IPS DF 19.7 (cell line): Measurements from ENCODE around the gene HOXC13.

ENCODE experiments used
- DNase-seq: peaks from one replicate; pipeline ENCODE4 v3.0.0-alpha.2; 2013; ENCODE audit warnings: low read depth, low spot score

HOXC13 gene

DNA sequence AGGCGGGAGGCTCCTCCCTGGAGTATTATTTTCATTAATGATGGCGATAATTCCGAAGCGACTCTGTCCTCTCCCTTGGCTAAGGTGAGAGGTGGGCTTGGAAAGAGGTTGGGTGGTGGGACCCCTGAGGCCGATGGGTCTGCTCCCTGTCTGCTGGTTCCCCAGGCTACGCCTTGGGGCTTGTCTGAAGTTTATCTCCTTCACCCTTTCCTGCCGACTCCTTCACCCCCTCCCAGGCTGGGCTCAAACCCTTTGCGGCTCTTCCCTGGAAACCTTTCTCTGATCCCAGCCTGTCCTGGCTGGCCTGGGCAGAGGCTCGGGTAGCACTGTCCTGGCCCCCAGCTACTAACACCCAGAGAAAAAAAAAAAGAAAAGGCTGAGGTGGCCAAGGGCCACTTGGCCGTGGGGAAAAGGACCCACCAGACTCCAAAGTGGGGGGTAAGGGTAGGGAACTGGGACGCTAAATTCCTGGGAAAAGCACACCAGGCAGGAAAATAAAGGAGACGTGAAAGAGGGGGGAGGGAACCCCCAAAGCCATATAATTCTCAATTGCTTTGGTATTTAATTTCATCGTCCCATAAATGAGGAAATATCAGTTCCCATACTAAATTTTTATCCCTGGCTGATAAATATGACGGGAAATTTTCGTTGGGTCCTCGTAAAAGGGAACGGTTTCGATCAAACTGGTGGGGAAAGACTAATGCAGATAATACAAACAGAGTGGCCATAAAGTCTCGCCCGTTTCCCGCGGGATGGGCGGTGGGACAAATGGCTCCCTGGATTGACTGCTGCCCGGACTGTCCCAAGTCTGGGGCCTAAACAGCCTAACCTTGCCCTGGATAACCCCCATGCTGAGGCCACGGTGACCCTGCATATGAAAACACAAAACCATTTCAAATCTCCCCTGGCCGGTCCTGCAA, 44.3 kb downstream of the HOXC13 start:
- DNase-seq, result no peak

GRCh38 chr12:53983568-53983949, 44.9 kb downstream of the HOXC13 start:
- DNase-seq, result no peak

GRCh38 chr12:53983950-53984572, 45.4 kb downstream of the HOXC13 start:
- DNase-seq, result no peak

- no peak for DNase-seq
These were observed 46.5 kb downstream of the HOXC13 start, which contains the start of gene HOXC10 for GRCh38 chr12:53984901-53985691. HOXC10 (plus strand) TSS chr12:53985146; CDS start chr12:53985260, 114 bp downstream.

- DNase-seq, result no peak
These were observed 47.0 kb downstream of the HOXC13 start for GRCh38 chr12:53985692-53985993.

DNA sequence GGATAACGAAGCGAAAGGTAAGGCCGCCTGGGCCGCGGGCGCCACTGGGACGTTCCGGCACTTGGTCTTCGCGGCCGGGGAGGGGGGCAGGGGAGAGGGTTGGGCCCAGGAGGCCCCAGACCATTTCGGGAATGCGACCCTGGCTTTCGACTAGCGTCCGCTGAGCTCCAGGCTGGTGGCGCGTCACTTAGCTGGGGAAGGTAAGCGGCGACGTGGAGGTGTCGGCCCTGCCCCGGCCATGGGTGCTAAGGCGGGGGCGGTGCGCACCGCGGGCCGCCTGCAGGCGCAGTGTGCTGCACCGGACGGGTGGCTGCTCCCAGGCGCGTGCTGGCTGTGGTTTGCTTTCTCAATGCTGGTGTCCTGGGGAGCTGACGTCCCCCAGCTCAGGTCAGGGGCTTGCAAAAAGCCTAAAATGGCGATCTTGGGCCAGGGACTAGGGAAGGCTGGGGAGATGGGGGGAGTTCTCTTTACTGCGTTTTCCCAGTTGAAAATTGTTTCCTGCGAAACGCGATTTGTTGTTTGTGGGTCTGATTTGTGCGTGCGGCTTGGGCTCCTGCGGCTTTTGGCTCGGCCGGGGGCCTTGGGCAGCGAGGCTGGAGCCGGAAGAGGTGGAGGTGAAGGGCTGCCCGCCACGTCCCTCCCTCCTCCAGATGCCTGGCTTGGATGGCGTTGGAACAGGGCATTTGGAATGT, 47.5 kb downstream of the HOXC13 start:
- no peak for DNase-seq

DNA sequence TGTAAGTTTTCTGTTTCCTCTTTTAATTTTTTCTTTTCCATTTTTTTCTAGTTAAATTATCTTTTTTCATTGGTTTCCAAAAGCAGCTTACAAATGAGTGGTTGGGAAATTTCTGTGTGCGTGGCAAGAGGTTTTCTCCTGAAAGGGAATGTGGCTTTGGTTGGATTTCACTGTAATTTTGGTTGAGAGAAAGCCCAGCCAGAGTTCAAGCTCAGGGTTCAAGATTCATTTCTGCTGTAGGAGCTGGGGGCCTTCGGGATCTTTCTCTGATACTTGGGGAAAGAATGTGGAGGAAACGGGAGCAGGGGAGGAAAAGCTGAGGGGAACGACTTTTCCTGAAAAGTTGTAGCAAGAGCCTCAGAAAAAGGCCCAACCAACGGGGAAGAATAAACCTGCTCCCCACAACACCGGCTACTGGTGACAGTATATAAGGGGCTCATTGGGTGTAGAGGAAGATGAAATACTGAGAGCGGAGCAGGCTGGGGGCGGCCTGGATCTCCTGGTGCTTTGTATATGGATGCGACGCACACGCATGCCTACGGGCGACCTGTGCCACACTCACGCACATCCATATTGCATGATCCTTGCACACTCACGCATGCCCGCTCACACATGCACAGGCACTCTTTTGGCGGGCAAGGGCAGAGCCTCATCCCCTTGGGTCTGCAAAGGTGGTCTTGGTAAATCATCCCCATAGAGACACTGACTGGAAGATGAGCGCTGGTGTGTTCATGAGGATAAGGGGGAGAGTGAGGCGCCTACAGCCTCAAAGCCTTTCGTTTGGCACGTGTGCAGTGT, 48.3 kb downstream of the HOXC13 start:
- no peak for DNase-seq

- no peak for DNase-seq
These were observed 49.2 kb downstream of the HOXC13 start for GRCh38 chr12:53987787-53988230.

- DNase-seq, result no peak
These were observed 50.1 kb downstream of the HOXC13 start for GRCh38 chr12:53988541-53989226.

DNA sequence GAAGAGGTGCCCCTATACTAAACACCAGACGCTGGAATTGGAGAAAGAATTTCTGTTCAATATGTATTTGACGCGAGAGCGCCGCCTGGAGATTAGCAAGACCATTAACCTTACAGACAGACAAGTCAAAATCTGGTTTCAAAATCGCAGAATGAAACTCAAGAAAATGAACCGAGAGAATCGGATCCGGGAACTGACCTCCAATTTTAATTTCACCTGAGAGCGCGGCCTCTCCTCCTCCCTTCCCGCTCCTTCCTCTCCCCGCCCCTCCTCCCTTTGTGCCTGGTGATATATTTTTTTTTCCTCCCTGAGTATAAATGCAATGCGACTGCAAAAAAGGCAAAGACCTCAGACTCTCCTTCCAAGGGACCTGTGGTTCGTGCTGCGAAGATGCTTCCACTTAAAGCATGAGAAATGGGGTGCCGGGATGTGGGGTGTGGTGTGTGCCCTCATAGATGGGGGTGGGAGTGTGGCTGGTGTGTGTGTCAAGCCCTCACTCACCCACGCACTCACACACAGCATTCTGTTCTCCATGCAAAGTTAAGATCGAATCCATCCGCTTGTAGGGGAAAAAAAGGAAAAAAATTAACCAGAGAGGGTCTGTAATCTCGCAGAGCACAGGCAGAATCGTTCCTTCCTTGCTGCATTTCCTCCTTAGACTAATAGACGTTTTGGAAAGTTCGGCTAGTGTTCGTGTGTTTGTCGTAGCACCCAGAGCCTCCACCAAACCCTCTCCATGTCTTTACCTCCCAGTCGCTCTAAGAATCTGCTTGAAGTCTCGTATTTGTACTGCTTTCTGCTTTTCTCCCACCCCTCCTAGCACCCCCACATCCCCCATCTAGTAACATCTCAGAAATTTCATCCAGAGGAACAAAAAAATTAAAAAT, 50.8 kb downstream of the HOXC13 start:
- no peak for DNase-seq

- no peak for DNase-seq
These were observed 51.9 kb downstream of the HOXC13 start for GRCh38 chr12:53990311-53991076.

GRCh38 chr12:53991077-53991460, 52.4 kb downstream of the HOXC13 start:
- no peak for DNase-seq

- no peak for DNase-seq
These were observed 53.8 kb downstream of the HOXC13 start for GRCh38 chr12:53992377-53992889.

GRCh38 chr12:53993162-53994008, 54.8 kb downstream of the HOXC13 start:
- no peak for DNase-seq

GRCh38 chr12:53994009-53994263, 55.3 kb downstream of the HOXC13 start:
- no peak for DNase-seq

DNA sequence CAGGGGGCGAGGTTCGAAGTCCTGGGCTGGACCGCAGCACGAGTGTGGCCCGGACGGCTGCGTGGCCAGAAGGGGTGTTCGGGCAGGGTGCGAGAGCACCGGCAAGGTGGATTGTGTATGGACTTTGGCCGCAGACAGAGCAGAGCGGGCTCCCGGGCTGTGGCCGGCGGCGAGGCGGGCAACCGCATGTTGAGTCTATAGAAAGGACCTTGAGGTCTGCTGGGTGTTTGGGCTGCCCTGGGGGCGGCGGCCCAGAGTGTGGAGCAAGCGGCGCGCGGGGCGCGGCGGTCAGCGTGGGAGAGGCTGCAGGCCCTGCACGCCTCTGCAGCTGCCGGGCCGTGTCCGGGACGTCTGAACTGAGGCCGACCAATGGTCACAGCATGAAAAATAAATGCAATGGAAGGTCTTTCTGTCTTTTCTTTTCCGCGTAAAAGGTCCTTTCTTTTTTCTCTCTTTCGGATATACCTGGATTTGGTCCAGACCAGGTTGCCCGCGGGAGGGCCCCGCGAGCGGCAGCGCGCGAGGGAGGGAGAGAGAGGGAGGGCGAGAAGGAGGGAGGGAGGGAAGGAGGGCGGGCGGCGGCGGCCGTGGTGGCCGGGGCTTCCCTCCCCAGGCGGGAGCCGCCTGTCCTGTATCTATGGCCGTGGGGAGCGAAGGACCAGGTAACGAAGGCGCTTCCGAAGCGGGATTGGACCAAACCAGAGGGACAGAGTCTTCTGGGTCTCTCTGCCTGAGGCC, 55.8 kb downstream of the HOXC13 start:
- no peak for DNase-seq

DNA sequence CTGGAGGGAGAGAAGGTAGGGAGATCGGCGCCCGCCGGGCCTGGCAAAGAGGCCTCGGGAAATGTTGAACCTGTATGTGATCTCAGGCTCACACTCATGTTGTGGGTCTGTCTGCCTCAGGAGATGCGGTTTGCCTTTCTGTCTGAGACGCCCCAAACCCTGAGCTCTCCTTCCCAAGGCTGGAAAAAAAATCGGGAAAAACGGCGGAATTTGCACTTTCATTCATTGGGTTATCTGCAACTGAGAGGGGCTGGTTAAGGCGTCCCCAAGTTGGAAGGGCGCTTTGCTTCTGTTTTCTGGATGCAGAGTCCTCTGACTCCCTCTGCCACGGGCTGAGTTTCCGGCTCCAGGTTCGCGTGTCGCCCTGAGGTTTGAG, 56.4 kb downstream of the HOXC13 start:
- no peak for DNase-seq
